ENCODE measurements around the gene PTGFRN. TPM values are rescaled to one million over a fixed set of nuclear protein-coding genes. Genes with fewer than 3 reads are reported as not detected.
A peak's percentile ranks its signal among the peaks of the same experiment; 100 is the strongest.

PTGFRN gene
- total RNA-seq, 1 donor from 2014 or later = 119 TPM

- ATAC-seq (peak; percentile 34), DNase-seq (ENCODE audit: missing footprints) (no peak)
- intact Hi-C loops (cut with DNase I) = no loop called here
These were observed 74.9 kb downstream of the PTGFRN start for GRCh38 chr1:116984406-116985160.

- ATAC-seq = no peak
- DNase-seq (ENCODE audit: missing footprints) = peak; percentile 75
- intact Hi-C loops (cut with DNase I) = no loop called here
These were observed 76.9 kb downstream of the PTGFRN start for GRCh38 chr1:116986421-116987255.

- DNase-seq (ENCODE audit: missing footprints) = peak; percentile 68
- no peak for ATAC-seq
- intact Hi-C loops (cut with DNase I) = no loop called here
These were observed 77.5 kb downstream of the PTGFRN start for GRCh38 chr1:116987256-116987555.

DNA sequence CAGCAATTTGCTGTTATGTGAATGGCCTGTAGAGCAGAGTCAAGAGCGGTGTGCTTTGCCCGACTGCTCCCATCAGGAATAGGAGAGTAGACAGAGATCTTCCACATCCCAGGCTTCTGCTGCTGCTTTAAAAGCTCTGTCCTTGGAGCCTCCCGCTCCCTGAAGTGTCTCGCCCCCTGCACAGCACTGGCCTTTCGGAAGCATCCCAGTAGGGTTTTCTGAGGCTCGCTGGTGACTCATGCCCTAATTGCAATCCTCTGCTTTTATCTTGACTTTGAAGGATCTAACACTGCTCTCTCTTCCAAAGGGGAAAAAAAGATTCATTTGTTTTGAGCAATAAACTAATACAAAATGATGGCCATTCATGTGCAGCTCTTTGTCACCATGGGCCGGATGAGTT lies 78.5 kb downstream of the PTGFRN start:
- intact Hi-C loops (cut with DNase I) = no loop called here
- peak; percentile 65 for DNase-seq (ENCODE audit: missing footprints)
- peak; percentile 52 for ATAC-seq

DNA sequence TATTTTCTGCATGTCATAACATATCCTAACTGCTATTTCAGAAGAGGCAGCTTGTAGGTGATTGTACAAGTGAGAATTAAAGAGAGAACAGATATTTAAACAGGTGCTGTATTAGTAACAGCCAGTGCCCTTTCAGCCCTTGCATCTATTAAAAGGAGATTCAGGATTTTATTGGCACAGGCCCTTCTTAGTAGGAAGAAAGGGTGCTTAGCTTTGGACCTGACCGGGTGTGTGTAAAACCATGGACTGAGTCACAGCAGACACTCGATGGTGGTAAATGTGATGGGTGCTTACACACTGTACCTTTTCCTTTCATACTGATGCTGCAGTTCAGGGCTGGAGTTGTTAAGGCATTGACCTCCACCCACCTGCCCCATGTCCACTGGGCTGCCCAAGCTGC lies 79.2 kb downstream of the PTGFRN start:
- ATAC-seq = no peak
- intact Hi-C loops (cut with DNase I) = no loop called here
- DNase-seq (ENCODE audit: missing footprints) = no peak

DNA sequence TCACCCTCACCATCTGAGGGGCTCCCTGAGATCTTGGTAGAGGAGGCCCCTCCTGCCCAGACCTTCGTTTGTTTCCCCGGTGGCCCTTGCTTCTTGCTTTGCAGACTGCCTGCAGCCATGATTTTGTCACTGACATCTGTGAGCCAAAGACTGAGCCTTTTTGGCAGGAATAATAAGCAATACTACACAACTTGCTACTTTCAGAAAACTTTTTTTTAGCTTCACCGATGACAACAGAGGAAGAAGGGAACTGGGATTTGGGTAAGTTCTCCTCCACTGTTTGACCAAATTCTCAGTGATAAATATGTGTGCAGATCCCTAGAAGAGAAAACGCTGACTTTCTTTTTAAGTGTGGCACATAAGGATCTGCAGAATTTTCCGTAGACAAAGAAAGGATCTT lies 80.1 kb downstream of the PTGFRN start:
- ATAC-seq (peak; percentile 44), DNase-seq (ENCODE audit: missing footprints) (no peak)
- intact Hi-C loops (cut with DNase I) = no loop called here

DNA sequence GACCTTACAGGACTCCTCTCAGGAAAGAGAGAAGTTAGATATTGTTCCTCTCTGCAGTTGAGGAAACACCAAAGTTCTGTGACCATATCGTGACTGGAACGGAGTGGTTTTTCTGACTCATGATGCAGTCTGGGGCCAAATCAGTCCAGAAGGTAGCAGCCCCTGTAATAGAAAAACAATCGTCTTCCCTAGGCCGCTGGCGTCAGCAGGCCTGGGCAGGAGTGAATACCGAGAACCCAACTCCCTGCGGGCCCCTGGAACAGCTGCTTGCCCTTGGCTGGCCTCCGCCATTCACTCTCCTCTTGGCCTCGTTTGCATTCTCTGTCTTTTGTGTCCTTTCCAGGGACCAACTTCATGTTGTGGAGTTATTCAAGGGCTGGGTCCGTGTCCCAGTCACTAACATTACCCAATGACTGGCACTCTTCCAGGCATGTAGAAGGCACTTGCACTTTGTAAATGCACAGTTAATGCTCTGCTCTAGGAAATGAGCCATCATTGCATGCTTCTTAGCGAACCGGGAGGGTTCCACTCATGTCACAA lies 81.0 kb downstream of the PTGFRN start:
- intact Hi-C loops (cut with DNase I) = no loop called here

DNA sequence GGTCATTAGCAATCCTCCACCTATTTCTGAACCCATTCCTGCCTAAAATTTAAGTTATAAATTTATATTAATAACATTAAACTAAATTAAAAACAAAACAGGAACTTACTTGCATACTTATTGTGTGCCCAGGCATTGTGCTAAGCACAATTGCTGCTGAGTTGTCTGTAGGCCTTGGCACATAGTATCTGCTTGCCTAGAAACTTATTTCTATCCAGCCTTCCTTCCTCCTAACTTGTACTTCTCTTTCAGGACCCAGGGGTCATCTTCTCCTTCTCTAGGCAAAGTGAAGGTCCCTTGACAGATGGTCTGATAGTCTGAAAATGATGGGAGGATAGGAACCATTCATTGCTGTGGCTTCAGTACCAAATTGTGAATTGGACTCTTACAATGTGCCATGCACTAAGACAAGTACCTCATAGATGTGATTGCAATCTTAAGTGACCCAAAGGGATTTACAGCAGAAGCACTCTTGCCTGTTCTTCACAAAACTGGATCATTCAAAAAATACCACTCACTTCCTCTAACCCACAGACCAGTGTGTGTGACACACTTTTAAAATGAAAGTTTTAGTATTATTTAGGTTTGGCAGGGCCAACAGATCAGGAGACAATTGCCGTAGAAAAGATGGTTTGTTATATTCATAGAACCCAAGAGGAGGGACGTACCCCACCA lies 81.6 kb downstream of the PTGFRN start:
- DNase-seq (ENCODE audit: missing footprints) (no peak), ATAC-seq (peak; percentile 15)
- intact Hi-C loops (cut with DNase I) = no loop called here

More for the DNA sequence above, 81.0 kb downstream of the PTGFRN start:
- ATAC-seq = peak; percentile 91
- peak; percentile 90 for DNase-seq (ENCODE audit: missing footprints)

- ATAC-seq (no peak), DNase-seq (ENCODE audit: missing footprints) (no peak)
- intact Hi-C loops (cut with DNase I) = no loop called here
These were observed 82.2 kb downstream of the PTGFRN start for GRCh38 chr1:116991918-116992317.

DNA sequence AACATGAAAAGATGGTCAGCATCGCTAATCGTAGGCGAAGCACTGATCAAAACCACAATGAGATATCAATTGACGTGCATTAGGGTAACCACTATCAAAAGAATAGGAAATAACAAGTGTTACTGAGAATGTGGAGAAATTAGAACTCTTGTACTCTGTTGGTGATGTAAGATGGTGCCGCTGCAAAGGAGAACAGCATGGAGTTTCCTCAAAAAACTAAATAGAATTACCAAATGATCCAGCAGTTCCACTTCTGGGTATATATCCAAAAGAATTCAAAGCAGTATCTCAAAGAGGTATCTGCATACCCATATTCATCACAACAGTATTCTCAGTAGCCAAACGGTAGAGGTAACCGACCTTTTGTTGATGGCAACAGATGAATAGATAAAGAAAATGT lies 83.6 kb downstream of the PTGFRN start:
- no peak for ATAC-seq
- intact Hi-C loops (cut with DNase I) = no loop called here
- no peak for DNase-seq (ENCODE audit: missing footprints)

- DNase-seq (ENCODE audit: missing footprints) (no peak), ATAC-seq (no peak)
- intact Hi-C loops (cut with DNase I) = no loop called here
These were observed 84.7 kb downstream of the PTGFRN start for GRCh38 chr1:116994411-116994810.

GRCh38 chr1:116997066-116997465 lies 87.3 kb downstream of the PTGFRN start:
- intact Hi-C loops (cut with DNase I) = no loop called here
- DNase-seq (ENCODE audit: missing footprints) = no peak
- ATAC-seq = no peak

DNA sequence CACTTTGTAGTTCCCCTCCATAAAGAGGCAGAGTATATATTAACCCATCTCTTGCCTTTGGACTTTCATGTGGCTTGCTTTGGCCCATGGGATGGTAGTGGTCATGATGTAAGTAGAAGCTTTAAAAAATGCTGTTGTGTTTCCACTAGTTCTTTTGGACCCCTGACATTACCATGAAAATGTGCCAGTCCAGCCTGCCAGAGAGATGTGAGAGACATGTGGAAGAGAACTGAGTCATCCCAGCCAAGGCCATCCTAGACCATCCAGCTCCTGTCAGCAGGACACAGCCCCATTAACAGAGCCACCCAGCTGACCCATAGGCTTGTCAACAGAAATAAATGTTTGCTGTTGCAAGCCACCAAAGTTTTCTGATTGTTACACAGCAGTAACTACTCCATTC lies 87.9 kb downstream of the PTGFRN start:
- intact Hi-C loops (cut with DNase I) = no loop called here
- ATAC-seq (peak; percentile 50), DNase-seq (ENCODE audit: missing footprints) (no peak)

- no peak for DNase-seq (ENCODE audit: missing footprints)
- intact Hi-C loops (cut with DNase I) = no loop called here
- ATAC-seq = no peak
These were observed 89.9 kb downstream of the PTGFRN start for GRCh38 chr1:116999596-116999995.

DNA sequence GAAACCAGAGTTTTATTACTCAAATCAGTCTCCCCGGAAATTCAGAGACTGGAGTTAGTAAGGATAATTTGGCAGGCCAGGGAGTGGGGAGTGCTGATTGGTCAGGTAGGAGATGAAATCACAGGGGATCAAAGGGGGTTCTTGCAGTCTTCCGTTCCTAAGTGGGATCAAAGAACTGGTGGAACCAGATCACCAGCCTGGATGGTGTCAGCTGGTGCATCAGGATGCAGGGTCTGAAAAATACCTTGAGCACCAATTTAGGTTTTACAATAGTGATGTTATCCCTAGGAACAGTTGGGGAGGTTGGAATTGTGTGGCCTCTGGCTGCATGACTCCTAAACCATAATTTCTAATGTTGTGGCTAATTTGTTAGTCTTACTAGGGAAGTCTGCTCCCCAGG lies 90.4 kb downstream of the PTGFRN start:
- no peak for ATAC-seq

DNA sequence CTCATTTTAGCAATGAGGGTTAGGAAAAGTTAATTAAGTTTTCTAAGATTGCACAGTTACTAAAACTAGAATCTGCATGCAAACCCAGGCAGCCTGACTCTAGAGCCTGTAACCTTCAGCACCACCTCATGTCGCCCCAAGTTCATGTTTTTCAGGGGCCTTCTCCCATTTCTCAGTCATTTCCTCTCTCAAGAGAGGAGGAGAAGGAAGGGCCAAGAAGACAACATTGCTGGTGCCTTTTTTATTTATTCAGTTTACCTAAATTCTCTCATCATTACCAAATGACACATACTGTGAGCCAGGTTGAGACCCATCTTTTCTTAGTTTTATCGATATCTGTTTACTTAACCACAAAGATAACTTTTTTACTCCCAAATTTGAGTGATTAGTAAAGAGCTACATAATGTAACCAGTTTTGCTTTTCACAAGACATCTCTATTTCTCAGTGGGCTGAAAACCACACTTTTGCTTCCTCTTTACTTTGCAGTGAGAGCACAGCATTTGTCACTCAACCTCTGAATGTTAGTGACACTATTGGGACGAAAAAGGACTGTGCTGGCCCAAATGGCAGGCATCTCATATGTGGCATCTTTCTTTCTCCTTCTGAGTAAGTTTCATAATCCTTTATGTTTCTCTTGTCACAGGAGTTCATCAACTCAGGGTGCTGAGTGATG lies 91.7 kb downstream of the PTGFRN start, which contains the start of gene CD101:
Gene CD101, plus strand, starts transcription at position 507 of the 674 bp plus-strand sequence. Its CDS starts 58 bp downstream, at position 565.
- intact Hi-C loops (cut with DNase I) = no loop called here
- no peak for DNase-seq (ENCODE audit: missing footprints)
- ATAC-seq = no peak

More for the DNA sequence above, 90.4 kb downstream of the PTGFRN start:
- DNase-seq (ENCODE audit: missing footprints) = no peak
- intact Hi-C loops (cut with DNase I) = no loop called here

DNA sequence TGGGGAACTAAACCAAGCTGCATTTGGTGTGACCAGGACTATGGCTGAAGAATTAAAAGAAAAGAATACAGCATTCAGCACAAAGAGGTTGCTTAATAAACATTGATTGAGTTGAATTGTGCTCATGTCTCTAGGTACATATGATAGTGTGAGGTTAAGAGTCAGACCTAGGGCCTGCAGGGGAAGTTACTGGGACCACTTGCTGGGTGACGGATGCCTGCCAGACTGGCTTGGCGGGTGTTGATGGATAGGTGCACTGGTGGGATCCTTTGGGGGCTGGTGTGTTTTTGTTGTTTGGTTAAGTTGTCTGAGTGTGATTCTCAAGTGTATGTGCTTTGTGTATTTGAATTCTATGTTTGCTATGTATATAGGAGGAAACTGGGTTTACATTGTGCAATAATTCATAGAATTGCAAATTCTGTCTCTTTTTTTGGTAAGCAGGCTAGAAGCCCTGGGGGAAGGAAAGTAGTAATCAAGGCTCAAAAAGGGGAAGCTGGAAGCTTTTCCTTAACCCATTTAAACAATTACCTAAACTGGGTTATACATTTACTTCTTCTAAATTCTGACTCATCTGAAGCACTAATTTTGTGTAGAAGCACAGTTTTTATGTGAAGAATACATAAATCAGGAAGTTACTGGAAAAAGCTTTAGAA lies 93.6 kb downstream of the PTGFRN start:
- intact Hi-C loops (cut with DNase I) = no loop called here
- ATAC-seq (no peak), DNase-seq (ENCODE audit: missing footprints) (no peak)

DNA sequence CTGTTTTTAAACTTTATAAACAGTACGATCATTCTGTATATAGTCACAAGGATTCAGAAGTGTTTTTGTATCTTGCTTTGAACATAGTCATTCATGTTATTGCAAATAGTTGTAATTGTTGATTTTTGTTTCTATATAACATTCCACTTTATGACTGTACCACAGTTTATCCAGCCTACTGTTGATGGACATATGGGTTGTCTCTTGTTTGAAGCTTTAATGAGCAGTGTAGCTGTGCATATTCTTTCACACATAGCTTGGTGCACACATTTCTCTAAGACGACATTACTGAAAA lies 98.0 kb downstream of the PTGFRN start:
- ATAC-seq (no peak), DNase-seq (ENCODE audit: missing footprints) (no peak)
- intact Hi-C loops (cut with DNase I) = no loop called here

GRCh38 chr1:117008656-117009055 lies 98.9 kb downstream of the PTGFRN start:
- peak; percentile 39 for ATAC-seq

More at GRCh38 chr1:117008656-117009055, 98.9 kb downstream of the PTGFRN start:
- intact Hi-C loops (cut with DNase I) = no loop called here
- DNase-seq (ENCODE audit: missing footprints) = no peak

All from Right ventricle myocardium inferior (tissue), 1 donor.